ENCODE measurements around the gene EHBP1.

EHBP1 gene

GRCh38 chr2:62801110-62801509, 95.6 kb downstream of the EHBP1 start:
- Histone ChIP-seq H3K9ac (ENCODE audit: low read depth, low read length) (no peak overlapping the region), H3K36me3 (ENCODE audit: insufficient read depth, low read length) (peaks cover 6% of the 10 kb centered on the region; the same call in 1 of the 2 replicates), H3K4me3 (ENCODE audit: low read length) (no peak overlapping the region), H3K4me1 (ENCODE audit: insufficient read depth, low read length) (no peaks in the 10 kb centered on the region), H3K27ac (ENCODE audit: low read depth, low read length) (no peak overlapping the region), H3K27me3 (ENCODE audit: insufficient read depth, low read length) (no peaks in the 10 kb centered on the region), H3K9me3 (ENCODE audit: insufficient read depth, low read depth, low read length) (no peaks in the 10 kb centered on the region)
- 98% methylated on average over 4 of the region's 4 CpGs for WGBS

DNA sequence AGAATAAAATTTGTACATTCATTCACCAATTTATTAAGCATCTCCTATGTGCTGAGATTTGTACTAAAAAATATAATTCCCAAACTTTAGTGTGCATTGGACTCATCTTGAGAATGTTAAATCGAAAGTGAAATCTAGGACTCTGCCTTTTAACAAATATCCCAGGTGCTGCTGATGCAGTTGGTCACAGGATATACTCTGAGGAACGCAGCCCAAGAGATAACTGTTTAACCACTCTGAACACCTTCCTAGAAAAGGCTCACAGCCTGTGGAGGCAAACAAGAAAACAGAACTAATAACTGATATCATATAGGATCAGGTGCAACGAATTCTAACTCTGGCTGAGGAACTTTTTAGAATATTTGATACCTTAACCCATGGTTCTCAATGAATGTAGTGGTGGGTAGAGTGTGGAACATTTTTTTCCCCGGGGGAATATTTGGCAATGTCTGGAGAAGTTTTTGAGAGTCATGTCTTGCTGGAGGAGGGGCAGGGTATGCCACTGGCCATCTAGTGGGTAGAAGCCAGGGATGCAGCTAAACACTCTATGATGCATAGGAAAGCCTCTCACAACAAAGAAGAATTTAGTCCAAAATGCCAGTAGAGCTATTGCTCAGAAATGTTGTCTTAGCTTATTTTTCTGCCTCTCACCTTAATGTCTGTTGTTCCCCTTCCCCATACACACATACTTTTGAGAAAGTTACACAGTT, 96.5 kb downstream of the EHBP1 start:
- WGBS: 91% methylated on average over 4 of the region's 4 CpGs
- Histone ChIP-seq H3K27ac (ENCODE audit: low read depth, low read length) (no peak overlapping the region), H3K4me1 (ENCODE audit: insufficient read depth, low read length) (no peaks in the 10 kb centered on the region), H3K27me3 (ENCODE audit: insufficient read depth, low read length) (no peaks in the 10 kb centered on the region), H3K9me3 (ENCODE audit: insufficient read depth, low read depth, low read length) (no peaks in the 10 kb centered on the region), H3K9ac (ENCODE audit: low read depth, low read length) (no peak overlapping the region), H3K4me3 (ENCODE audit: low read length) (no peak overlapping the region), H3K36me3 (ENCODE audit: insufficient read depth, low read length) (peaks cover 6% of the 10 kb centered on the region; the same call in 1 of the 2 replicates)

DNA sequence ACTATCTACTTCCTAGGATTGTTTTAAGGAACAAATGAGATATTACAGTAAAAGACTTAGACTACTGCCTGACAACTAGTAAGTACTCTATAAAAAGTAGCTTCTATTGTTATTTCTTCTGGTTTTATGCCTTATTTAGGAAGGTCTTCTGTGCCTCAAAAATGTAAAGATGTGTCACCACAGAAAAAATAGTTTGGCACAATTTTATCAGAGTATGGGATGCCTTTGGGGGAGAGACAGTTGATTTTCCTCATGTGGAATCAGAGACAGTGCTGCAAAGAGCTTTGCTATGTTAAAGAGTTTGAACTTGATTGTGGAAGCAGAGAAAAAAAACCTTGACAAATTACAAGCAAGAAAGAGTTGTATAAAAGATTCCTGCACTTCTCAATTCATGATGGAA, 98.4 kb downstream of the EHBP1 start:
- no peak overlapping the region for H3K9ac ChIP-seq (ENCODE audit: low read depth, low read length)
- no peaks in the 10 kb centered on the region for H3K4me1 ChIP-seq (ENCODE audit: insufficient read depth, low read length)
- no peaks in the 10 kb centered on the region for H3K27me3 ChIP-seq (ENCODE audit: insufficient read depth, low read length)
- H3K27ac ChIP-seq (ENCODE audit: low read depth, low read length): no peak overlapping the region
- no peak overlapping the region for H3K4me3 ChIP-seq (ENCODE audit: low read length)
- H3K9me3 ChIP-seq (ENCODE audit: insufficient read depth, low read depth, low read length): no peaks in the 10 kb centered on the region
- H3K36me3 ChIP-seq (ENCODE audit: insufficient read depth, low read length): peaks cover 6% of the 10 kb centered on the region; the same call in 1 of the 2 replicates

DNA sequence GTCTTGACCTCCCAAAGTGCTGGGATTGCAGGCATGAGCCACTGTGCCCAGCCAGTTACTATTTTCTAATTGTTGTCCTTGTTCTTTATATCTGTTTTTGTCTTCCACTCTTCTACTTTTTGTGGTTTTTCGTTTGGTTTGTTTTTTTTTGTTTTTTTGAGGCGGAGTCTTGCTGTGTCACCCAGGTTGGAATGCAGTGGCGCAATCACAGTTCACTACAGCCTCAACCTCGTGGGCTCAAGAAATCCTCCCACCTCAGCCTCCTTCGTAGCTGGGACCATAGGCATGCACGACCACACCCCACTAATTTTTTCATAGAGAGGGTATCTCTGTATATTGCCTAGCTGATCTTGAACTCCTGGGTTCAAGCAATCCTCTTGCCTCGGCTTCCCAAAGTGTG, 100.7 kb downstream of the EHBP1 start:
- Histone ChIP-seq H3K4me3 (ENCODE audit: low read length) (no peak overlapping the region), H3K4me1 (ENCODE audit: insufficient read depth, low read length) (no peaks in the 10 kb centered on the region), H3K36me3 (ENCODE audit: insufficient read depth, low read length) (peaks cover 6% of the 10 kb centered on the region; the same call in 1 of the 2 replicates), H3K27ac (ENCODE audit: low read depth, low read length) (no peak overlapping the region), H3K27me3 (ENCODE audit: insufficient read depth, low read length) (no peaks in the 10 kb centered on the region), H3K9me3 (ENCODE audit: insufficient read depth, low read depth, low read length) (no peaks in the 10 kb centered on the region), H3K9ac (ENCODE audit: low read depth, low read length) (no peak overlapping the region)
- WGBS: 99% methylated on average over 6 of the region's 7 CpGs

DNA sequence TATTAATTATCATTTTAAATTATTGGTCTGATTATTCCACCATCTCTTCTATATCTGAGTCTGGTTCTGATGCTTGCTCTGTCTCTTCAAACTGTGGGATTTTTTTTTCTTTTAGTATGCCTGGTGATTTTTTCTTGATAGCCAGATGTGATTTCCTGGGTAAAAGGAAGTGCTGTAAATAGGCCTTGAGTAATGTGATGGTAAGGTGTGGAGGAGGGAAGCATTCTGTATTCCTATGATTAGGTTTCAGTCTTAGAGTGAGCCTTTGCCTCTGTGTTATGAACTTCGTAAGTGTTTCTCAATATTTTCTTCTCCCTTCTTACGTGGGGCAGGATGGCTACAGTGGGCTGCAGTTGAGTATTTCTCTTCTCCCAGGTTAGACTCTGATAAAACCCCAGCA, 103.0 kb downstream of the EHBP1 start:
- Histone ChIP-seq H3K36me3 (ENCODE audit: insufficient read depth, low read length) (peaks cover 6% of the 10 kb centered on the region; the same call in 1 of the 2 replicates), H3K27ac (ENCODE audit: low read depth, low read length) (no peak overlapping the region), H3K9ac (ENCODE audit: low read depth, low read length) (no peak overlapping the region), H3K4me3 (ENCODE audit: low read length) (no peak overlapping the region), H3K27me3 (ENCODE audit: insufficient read depth, low read length) (no peaks in the 10 kb centered on the region), H3K9me3 (ENCODE audit: insufficient read depth, low read depth, low read length) (no peaks in the 10 kb centered on the region), H3K4me1 (ENCODE audit: insufficient read depth, low read length) (no peaks in the 10 kb centered on the region)
- 92% methylated on average over 2 of the region's 2 CpGs for WGBS

GRCh38 chr2:62811086-62811485, 105.6 kb downstream of the EHBP1 start:
- H3K9me3 ChIP-seq (ENCODE audit: insufficient read depth, low read depth, low read length): no peaks in the 10 kb centered on the region
- H3K4me3 ChIP-seq (ENCODE audit: low read length): no peak overlapping the region
- WGBS: 95% methylated on average over 1 of the region's 2 CpGs
- no peaks in the 10 kb centered on the region for H3K4me1 ChIP-seq (ENCODE audit: insufficient read depth, low read length)
- no peaks in the 10 kb centered on the region for H3K36me3 ChIP-seq (ENCODE audit: insufficient read depth, low read length)
- no peaks in the 10 kb centered on the region for H3K27me3 ChIP-seq (ENCODE audit: insufficient read depth, low read length)
- H3K9ac ChIP-seq (ENCODE audit: low read depth, low read length): no peak overlapping the region
- H3K27ac ChIP-seq (ENCODE audit: low read depth, low read length): no peak overlapping the region

DNA sequence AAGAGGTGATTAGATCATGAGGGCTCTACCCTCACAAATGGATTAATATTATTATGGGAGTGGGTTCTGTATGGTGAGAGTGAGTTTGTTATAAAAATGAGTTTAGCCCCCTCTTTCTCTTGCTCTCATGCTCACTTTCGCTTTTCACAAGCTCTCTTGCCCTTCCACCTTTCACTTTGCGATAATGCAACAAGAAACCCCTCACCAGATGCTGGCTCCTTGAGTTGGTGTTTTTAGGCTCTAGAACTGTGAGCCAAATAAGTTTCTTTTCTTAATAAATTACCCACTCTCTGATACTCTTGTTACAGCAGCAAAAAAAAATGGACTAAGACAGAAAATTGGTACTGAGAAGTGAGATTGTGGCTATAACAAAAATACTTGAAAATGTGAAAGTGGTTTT, 106.5 kb downstream of the EHBP1 start:
- Histone ChIP-seq H3K9ac (ENCODE audit: low read depth, low read length) (no peak overlapping the region), H3K27me3 (ENCODE audit: insufficient read depth, low read length) (no peaks in the 10 kb centered on the region), H3K4me1 (ENCODE audit: insufficient read depth, low read length) (no peaks in the 10 kb centered on the region), H3K9me3 (ENCODE audit: insufficient read depth, low read depth, low read length) (no peaks in the 10 kb centered on the region), H3K36me3 (ENCODE audit: insufficient read depth, low read length) (no peaks in the 10 kb centered on the region), H3K27ac (ENCODE audit: low read depth, low read length) (no peak overlapping the region), H3K4me3 (ENCODE audit: low read length) (no peak overlapping the region)
- 100% methylated on average over 2 of the region's 2 CpGs for WGBS

DNA sequence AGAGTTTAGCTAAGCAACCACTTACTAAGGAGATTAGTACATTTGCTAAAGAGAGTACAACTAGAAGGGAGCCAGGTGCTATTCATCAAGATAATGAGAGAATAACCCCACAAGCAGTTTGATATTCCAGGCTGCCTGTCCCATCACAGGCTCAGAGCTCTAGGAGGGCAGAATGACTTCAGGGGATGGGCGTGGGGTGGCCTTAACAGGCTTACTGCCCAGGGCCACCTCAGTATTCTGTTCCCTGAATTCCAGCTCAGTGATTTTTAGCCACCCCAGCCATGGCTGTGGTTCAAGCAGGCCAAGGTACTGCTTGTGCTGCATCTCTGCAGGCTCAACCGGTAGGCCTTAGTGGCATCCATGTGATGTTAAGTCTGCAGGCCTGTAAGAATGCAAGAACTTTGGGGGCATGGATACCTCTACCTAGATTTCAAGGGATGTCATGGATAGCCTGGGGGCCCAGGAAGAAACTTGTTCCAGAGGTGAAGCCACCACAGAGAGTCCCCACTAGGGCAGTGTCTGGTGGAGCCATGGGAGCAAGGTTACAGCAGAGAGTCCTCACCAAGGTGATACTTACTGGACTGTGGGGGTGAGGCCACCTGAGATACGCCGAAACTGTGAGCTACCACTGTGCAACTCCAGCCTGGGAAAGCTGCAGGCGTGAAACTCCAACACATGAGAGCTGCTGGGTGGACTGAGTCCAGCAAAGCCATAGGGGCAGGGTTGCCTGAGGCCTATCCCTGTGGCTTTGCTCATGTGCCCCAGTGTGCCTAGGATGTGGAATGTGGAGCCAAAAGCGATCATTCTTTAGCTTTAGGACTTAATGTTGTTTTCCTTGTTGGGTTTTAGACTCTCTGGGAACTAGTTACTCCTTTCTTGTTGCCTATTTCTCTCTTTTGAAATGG, 107.7 kb downstream of the EHBP1 start:
- Histone ChIP-seq H3K4me1 (ENCODE audit: insufficient read depth, low read length) (peaks cover 3% of the 10 kb centered on the region; the same call in 1 of the 2 replicates), H3K9ac (ENCODE audit: low read depth, low read length) (no peak overlapping the region), H3K27me3 (ENCODE audit: insufficient read depth, low read length) (no peaks in the 10 kb centered on the region), H3K36me3 (ENCODE audit: insufficient read depth, low read length) (no peaks in the 10 kb centered on the region), H3K4me3 (ENCODE audit: low read length) (no peak overlapping the region), H3K27ac (ENCODE audit: low read depth, low read length) (no peak overlapping the region), H3K9me3 (ENCODE audit: insufficient read depth, low read depth, low read length) (no peaks in the 10 kb centered on the region)
- 78% methylated on average over 6 of the region's 6 CpGs for WGBS

DNA sequence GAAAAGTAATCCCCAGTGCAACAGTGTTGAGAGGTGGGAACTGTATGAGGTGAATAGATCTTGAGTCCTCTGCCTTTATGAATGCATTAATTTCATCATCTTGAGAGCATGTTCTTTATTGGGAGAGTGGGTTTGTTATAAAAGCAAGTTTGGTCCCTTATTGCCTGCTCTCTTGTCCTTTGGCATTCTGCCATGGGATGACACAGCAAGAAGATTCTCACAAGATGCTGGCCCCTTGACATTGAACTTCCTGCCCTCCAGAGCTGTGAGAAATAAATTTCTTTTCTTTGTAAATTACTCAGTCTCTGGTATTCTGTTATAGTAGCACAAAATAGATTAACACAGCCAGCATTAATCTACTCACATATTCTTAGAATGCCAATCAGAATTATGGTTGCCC, 108.6 kb downstream of the EHBP1 start:
- no peak overlapping the region for H3K9ac ChIP-seq (ENCODE audit: low read depth, low read length)
- no peaks in the 10 kb centered on the region for H3K36me3 ChIP-seq (ENCODE audit: insufficient read depth, low read length)
- no peak overlapping the region for H3K27ac ChIP-seq (ENCODE audit: low read depth, low read length)
- H3K9me3 ChIP-seq (ENCODE audit: insufficient read depth, low read depth, low read length): no peaks in the 10 kb centered on the region
- no peak overlapping the region for H3K4me3 ChIP-seq (ENCODE audit: low read length)
- H3K27me3 ChIP-seq (ENCODE audit: insufficient read depth, low read length): no peaks in the 10 kb centered on the region
- peaks cover 3% of the 10 kb centered on the region; the same call in 1 of the 2 replicates for H3K4me1 ChIP-seq (ENCODE audit: insufficient read depth, low read length)

DNA sequence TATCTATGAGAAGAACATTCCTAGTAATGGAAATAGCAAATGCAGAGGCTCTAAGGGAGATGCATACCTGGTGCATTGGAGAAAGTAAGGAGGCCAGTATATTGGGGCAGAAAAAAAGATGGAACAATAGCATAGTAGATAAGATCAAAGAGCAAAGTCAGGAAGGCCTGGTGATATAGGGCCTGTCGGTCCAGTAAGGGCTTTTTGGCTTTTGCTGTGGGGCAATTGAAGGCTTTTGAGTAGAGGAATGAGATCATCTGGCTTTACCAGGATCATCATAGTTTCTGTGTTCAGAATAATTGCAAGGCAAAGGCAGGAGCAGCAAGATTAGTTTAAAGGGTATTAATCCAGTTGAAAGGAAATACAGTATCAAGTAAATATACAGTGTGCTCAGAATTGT, 111.8 kb downstream of the EHBP1 start:
- Histone ChIP-seq H3K36me3 (ENCODE audit: insufficient read depth, low read length) (no peaks in the 10 kb centered on the region), H3K27me3 (ENCODE audit: insufficient read depth, low read length) (no peaks in the 10 kb centered on the region), H3K4me1 (ENCODE audit: insufficient read depth, low read length) (peaks cover 3% of the 10 kb centered on the region; the same call in 1 of the 2 replicates), H3K9me3 (ENCODE audit: insufficient read depth, low read depth, low read length) (no peaks in the 10 kb centered on the region), H3K27ac (ENCODE audit: low read depth, low read length) (no peak overlapping the region), H3K9ac (ENCODE audit: low read depth, low read length) (no peak overlapping the region), H3K4me3 (ENCODE audit: low read length) (no peak overlapping the region)
- 85% methylated on average over 1 of the region's 1 CpG for WGBS

DNA sequence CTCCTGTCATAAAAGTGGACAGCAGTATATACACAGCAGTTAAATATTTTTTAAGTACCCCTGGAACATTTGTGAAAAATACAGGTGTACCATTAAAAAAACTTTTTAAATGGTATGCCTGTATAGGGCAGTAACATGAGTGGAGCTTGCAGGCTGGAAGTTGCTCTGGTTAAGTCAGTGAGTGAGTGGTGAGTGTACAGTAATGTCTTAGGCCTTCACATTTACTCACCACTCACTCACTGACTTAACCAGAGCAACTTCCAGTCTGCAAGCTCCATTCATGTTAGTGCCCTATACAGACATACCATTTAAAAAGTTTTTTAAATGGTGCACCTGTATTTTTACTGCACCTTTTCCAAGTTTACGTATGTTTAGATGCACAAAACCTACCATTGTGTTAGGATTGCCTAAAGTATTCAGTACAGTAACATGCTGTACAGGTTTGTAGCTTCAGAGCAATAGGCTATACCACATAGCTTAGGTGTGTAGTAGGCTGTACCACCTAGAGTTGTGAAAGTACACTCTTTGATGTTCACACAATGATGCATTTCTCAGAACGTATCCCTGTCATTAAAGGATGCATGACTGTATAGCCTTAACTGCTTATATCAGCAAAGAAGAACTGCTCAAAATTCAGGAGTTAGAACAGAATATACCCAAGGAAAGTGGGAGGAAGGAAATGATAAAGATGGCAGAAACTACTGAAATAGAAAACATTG, 112.6 kb downstream of the EHBP1 start:
- Histone ChIP-seq H3K4me1 (ENCODE audit: insufficient read depth, low read length) (peaks cover 3% of the 10 kb centered on the region; the same call in 1 of the 2 replicates), H3K36me3 (ENCODE audit: insufficient read depth, low read length) (no peaks in the 10 kb centered on the region), H3K27me3 (ENCODE audit: insufficient read depth, low read length) (no peaks in the 10 kb centered on the region), H3K27ac (ENCODE audit: low read depth, low read length) (no peak overlapping the region), H3K9me3 (ENCODE audit: insufficient read depth, low read depth, low read length) (no peaks in the 10 kb centered on the region), H3K4me3 (ENCODE audit: low read length) (no peak overlapping the region), H3K9ac (ENCODE audit: low read depth, low read length) (no peak overlapping the region)
- WGBS: 92% methylated on average over 2 of the region's 2 CpGs
